ENCODE measurements around the gene RIMS1.

DNA sequence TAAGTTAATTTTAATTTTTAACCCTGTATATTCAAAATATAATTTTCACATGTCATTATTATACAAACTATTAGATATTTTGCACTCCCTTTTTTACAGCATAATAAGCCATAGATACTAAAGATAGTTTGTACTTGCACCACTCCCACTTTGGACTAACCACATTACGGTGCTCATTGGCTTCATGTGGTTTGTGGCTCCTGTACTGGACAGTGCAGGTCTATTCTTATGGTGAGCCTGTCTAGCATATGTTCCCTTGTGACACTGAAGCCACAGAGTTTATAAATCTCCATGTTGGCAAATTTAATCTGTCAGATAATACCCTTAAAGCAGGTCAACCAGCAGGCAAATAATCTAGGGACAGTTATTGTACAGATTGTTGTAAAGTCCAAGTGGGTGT lies 381.1 kb downstream of the RIMS1 start:
- TF ChIP-seq, protein P1, sequence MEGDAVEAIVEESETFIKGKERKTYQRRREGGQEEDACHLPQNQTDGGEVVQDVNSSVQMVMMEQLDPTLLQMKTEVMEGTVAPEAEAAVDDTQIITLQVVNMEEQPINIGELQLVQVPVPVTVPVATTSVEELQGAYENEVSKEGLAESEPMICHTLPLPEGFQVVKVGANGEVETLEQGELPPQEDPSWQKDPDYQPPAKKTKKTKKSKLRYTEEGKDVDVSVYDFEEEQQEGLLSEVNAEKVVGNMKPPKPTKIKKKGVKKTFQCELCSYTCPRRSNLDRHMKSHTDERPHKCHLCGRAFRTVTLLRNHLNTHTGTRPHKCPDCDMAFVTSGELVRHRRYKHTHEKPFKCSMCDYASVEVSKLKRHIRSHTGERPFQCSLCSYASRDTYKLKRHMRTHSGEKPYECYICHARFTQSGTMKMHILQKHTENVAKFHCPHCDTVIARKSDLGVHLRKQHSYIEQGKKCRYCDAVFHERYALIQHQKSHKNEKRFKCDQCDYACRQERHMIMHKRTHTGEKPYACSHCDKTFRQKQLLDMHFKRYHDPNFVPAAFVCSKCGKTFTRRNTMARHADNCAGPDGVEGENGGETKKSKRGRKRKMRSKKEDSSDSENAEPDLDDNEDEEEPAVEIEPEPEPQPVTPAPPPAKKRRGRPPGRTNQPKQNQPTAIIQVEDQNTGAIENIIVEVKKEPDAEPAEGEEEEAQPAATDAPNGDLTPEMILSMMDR (IDR thresholded peaks at IDR 0.05; ENCODE audit: insufficient read depth, low read length, poor library complexity, severe bottlenecking), result no peak
- no peak for TF ChIP-seq EZH2phosphoT487 (conservative IDR thresholded peaks at IDR 0.05; ENCODE audit: low read length)

Data from SU-DHL-6 (cell line).